ENCODE data around the gene ST3GAL2. TPM values are rescaled to one million over a fixed set of nuclear protein-coding genes. Genes with fewer than 3 reads are reported as not detected.
A peak's percentile ranks its signal among the peaks of the same experiment; 100 is the strongest.

ST3GAL2 gene
- total RNA-seq, 3 donors from 2014 or later, result 7.8 to 13.4 (median 11.5) TPM

DNA sequence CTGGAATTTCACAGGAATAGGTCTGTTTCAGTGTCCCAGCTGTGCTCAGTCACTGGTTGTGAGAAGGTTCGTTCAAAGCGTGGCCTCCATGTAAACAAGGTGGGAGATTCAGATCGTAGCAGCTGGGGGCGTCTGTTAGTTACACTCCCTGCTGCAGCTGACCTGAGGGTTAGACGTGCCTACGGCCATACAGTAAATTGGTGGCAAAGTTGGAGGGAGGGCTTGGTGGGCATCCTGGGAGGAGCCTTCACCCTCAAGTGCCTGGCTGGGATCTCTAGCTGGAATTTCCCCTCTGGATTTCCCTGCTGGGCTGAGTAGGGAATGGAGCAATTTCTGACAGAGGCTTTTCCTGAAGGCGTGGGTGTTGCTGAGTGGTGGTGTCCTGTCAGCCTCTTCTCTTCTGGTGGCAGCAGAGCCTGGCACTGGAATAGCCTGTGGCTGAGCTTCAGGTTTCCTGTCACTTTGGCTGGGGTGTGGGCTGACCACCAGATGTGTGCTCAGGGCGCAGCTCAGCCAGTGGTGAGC lies 21.9 kb upstream of the ST3GAL2 start:
- TF ChIP-seq POLR2A (IDR thresholded peaks at IDR 0.05), result no peak
- TF ChIP-seq POLR2AphosphoS5 (IDR thresholded peaks at IDR 0.05), result no peak
- TF ChIP-seq, protein P1, sequence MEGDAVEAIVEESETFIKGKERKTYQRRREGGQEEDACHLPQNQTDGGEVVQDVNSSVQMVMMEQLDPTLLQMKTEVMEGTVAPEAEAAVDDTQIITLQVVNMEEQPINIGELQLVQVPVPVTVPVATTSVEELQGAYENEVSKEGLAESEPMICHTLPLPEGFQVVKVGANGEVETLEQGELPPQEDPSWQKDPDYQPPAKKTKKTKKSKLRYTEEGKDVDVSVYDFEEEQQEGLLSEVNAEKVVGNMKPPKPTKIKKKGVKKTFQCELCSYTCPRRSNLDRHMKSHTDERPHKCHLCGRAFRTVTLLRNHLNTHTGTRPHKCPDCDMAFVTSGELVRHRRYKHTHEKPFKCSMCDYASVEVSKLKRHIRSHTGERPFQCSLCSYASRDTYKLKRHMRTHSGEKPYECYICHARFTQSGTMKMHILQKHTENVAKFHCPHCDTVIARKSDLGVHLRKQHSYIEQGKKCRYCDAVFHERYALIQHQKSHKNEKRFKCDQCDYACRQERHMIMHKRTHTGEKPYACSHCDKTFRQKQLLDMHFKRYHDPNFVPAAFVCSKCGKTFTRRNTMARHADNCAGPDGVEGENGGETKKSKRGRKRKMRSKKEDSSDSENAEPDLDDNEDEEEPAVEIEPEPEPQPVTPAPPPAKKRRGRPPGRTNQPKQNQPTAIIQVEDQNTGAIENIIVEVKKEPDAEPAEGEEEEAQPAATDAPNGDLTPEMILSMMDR (IDR thresholded peaks at IDR 0.05), result no peak
- intact Hi-C loops (cut with DNase I; ENCODE audit: low total_unique reads), result no loop called here
- H3K4me3 ChIP-seq, result no peak overlapping the region
- no peaks in the 10 kb centered on the region for H3K36me3 ChIP-seq
- H3K27me3 ChIP-seq, result no peaks in the 10 kb centered on the region
- no peaks in the 10 kb centered on the region for H3K4me1 ChIP-seq
- H3K9me3 ChIP-seq, result no peaks in the 10 kb centered on the region
- no peak for DNase-seq (ENCODE audit: low spot score in 2 of 2)
- no peak overlapping the region for H3K27ac ChIP-seq

DNA sequence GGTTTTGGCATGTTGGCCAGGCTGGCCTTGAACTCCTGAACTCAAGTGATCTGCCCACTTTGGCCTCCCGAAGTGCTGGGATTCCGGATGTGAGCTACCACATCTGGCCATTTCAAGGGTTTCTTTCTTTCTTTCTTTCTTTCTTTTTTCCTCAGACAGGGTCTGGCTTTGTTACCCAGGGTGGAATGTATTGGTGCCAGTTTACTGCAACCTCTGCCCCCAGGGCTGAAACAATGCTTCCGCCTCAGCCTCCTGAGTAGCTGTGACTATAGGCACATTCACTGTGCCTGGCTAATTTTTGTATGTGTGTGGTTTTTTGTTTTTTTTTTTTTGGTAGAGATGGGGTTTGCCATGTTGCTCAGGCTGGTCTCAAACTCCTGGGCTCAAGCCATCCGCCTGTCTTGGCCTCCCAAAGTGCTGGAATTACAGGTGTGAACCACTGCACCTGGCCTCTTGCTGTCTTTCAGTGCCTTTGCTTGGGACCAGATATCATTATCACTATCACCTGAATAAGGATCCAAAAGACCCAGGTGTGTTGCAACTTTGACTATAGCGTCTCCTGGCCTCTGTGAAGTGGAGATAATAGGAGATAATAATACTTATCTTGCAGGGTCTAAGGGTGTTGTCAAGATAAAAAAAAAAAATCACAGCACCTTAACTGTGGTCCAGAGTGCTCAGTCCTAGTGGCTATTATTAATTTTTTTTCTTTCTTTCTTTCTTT lies 18.7 kb upstream of the ST3GAL2 start:
- intact Hi-C loops (cut with DNase I; ENCODE audit: low total_unique reads), result no loop called here
- no peak for DNase-seq (ENCODE audit: low spot score in 2 of 2)
- Histone ChIP-seq H3K27me3 (no peaks in the 10 kb centered on the region), H3K9me3 (no peaks in the 10 kb centered on the region), H3K4me1 (no peaks in the 10 kb centered on the region), H3K27ac (no peak overlapping the region), H3K36me3 (no peaks in the 10 kb centered on the region), H3K4me3 (no peak overlapping the region)
- TF ChIP-seq POLR2A (IDR thresholded peaks at IDR 0.05), result no peak
- no peak for TF ChIP-seq POLR2AphosphoS5 (IDR thresholded peaks at IDR 0.05)
- TF ChIP-seq, protein P1 (IDR thresholded peaks at IDR 0.05), result no peak

DNA sequence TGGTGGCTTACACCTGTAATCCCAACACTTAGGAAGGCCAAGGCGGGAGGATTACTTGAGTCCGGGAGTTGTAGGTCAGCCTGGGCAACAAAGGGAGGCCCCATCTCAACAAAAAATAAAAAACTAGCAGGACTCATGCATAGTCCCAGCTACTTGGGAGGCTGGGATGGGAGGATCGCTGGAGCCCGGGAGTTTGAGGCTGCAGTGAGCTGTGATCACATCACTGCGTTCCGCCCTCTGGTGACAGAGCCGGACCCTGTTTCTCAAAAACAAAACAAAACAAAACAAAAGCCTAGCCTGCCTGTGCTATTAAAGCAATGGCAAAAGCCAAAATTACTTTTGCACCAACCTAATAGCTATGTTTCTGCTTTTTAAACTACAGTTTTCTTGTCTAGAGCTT lies 17.0 kb upstream of the ST3GAL2 start:
- no peak overlapping the region for H3K27ac ChIP-seq
- no peak overlapping the region for H3K4me3 ChIP-seq
- TF ChIP-seq, protein P1 (IDR thresholded peaks at IDR 0.05), result no peak
- no peak for TF ChIP-seq POLR2AphosphoS5 (IDR thresholded peaks at IDR 0.05)
- no peak for TF ChIP-seq POLR2A (IDR thresholded peaks at IDR 0.05)
- H3K36me3 ChIP-seq, result no peaks in the 10 kb centered on the region
- H3K4me1 ChIP-seq, result no peaks in the 10 kb centered on the region
- DNase-seq (ENCODE audit: low spot score in 2 of 2), result no peak
- H3K27me3 ChIP-seq, result no peaks in the 10 kb centered on the region
- intact Hi-C loops (cut with DNase I; ENCODE audit: low total_unique reads), result no loop called here
- no peaks in the 10 kb centered on the region for H3K9me3 ChIP-seq

DNA sequence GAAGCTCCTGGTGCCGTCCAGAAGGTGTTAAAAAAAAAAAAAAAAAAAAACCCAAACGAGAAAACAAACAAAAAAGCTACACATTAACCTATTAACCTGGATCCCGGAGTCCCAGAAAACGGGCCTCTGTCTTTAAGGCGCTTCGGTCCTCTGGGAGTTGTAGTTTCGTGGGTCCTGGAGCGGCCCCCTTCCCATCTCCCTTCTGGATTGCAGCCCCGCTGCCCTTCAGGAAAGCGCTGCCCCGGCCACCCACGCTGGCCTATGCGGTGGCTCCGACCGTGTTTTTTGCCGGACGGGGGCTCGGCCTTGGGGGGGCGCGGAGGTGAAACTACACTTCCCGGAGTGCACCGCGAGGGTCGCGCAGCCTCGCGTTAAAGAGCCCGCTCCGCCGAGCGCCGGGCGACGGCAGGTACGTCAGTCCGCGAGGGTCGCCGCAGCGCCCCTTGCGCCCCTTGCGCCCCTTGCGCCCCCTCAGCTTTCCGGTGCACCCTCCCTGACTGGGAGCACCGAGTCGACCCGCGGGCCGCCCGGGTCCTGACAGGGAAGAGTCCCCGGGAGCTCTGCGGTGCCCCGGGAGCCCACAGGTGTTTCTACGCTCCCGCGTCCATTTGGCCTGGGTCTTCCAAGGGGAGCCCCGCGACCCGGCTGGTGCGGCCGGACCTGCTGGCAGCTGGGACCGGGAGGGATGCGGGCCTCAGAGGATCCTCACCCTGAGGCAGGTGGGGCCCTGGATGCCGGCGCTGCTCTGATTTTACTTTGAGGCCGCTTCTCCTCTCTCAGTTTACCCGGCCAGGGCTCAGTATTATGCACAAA lies 15.5 kb upstream of the ST3GAL2 start, which contains the start of gene FCSK:
FCSK (plus strand) TSS at position 374 of the 813 bp plus-strand sequence. CDS start 8,596 bp downstream, outside the sequence.
- no peak for DNase-seq (ENCODE audit: low spot score in 2 of 2)
- peak within 1 kb of the TSS; percentile 81 to 95 (median 93) for H3K4me3 ChIP-seq
- H3K4me1 ChIP-seq, result no peaks in the 10 kb centered on the region
- H3K27me3 ChIP-seq, result no peaks in the 10 kb centered on the region
- no peaks in the 10 kb centered on the region for H3K9me3 ChIP-seq
- intact Hi-C loops (cut with DNase I; ENCODE audit: low total_unique reads), result no loop called here
- peak within 1 kb of the TSS; percentile 94 to 97 for H3K27ac ChIP-seq
- TF ChIP-seq, protein P1 (IDR thresholded peaks at IDR 0.05), result no peak
- no peak for TF ChIP-seq POLR2A (IDR thresholded peaks at IDR 0.05)
- peak; percentile 38 to 57 (median 49) for TF ChIP-seq POLR2AphosphoS5 (IDR thresholded peaks at IDR 0.05)
- H3K36me3 ChIP-seq, result no peaks in the 10 kb centered on the region

DNA sequence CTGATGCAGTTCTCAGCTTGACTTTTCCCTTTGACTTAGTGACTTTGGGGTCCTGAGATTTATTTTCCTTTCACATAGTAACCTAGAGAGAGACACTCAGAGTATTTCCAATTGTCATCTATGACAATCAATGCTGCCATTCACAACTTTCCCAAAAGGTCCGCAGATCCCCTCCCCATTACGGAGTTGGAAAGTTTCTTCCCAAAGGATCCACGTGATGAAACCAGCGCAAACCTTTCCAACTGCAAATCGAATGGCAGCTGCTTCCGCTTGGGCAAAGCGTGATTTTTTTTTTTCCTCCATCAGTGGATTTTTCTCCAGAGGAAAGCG lies 15.0 kb upstream of the ST3GAL2 start:
- Histone ChIP-seq H3K27ac (peak overlapping the region in 1 of 2 donors; percentile 97), H3K9me3 (no peaks in the 10 kb centered on the region), H3K27me3 (no peaks in the 10 kb centered on the region), H3K4me1 (no peaks in the 10 kb centered on the region), H3K4me3 (peak overlapping the region; percentile 81 to 95 (median 93)), H3K36me3 (no peaks in the 10 kb centered on the region)
- TF ChIP-seq POLR2AphosphoS5 (IDR thresholded peaks at IDR 0.05), result no peak
- TF ChIP-seq, protein P1 (IDR thresholded peaks at IDR 0.05), result no peak
- no peak for TF ChIP-seq POLR2A (IDR thresholded peaks at IDR 0.05)
- intact Hi-C loops (cut with DNase I; ENCODE audit: low total_unique reads), result no loop called here
- no peak for DNase-seq (ENCODE audit: low spot score in 2 of 2)
